HG02623 (cell line): Measurements from ENCODE around the gene CIDEA.

Source experiments
- ATAC-seq: cut with Tn5 transposase; IDR thresholded peaks from one replicate; pipeline ENCODE4 v1.9.1; 2021; ENCODE audit warnings: moderate library complexity; ENCODE audit not compliant: unreplicated experiment

The CIDEA gene

GRCh38 chr18:12262748-12263147 is 8.6 kb downstream of the CIDEA start:
- no peak for ATAC-seq

DNA sequence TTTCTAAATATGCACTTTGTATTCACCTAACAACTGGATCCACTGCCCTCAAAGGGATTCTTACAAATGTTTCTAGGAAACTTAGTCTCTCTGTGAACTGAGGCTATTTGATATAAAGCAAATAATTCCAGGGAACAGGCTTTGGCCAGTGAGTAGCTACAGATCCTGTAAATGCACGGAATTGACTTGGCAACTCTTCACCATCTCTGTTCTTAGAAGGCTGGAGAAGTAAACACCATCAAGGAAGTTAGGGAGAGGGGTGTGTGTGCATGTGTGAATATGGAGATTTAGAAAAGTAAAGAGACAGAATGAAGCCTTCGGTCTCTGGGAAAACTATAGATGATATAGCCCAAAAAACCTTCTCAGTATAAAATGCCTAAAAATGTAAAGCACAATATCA is 10.7 kb downstream of the CIDEA start:
- no peak for ATAC-seq

DNA sequence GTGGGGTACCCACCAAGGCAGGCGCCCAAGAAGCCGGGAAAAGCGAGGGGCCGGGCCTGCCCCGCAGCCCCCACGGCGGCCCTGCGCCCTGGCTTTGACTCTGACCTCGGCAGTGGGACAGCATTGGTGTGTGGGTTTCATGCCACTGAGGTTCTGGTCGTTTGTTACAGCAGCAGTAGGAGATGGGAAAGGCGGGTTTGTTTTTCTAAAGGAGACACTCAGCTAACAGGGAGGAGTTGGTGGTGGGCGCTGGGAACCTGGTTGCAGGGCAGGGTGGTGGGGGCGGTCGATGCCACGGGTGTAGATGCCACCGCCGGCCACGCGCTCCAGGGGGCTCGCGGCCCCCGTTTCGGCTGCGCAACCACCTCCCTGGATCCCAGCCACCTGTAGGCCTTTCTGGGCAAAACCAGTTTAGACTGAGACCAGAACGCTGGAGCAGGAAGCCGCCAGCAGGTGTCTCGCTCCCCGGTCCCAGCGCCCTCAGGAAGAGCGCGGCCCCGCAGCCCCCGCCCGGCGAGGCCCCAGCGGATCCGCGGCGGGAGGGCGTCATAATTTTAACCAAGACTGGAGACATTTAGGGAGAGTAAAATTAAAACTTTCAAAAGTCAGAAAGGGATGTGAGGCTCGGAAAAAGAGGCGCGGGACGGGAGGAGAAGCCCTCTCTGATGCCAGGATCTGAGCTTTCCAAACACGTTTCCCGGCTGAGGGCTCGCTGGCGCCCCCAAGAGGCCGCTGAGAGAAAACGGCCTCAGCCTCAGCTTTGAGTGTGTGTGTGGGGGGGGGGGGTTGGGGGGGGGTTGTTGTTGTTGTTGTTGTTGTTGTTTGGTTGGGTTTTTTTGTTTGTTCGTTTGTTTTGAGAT is 17.4 kb downstream of the CIDEA start:
- ATAC-seq: peak; percentile 87

DNA sequence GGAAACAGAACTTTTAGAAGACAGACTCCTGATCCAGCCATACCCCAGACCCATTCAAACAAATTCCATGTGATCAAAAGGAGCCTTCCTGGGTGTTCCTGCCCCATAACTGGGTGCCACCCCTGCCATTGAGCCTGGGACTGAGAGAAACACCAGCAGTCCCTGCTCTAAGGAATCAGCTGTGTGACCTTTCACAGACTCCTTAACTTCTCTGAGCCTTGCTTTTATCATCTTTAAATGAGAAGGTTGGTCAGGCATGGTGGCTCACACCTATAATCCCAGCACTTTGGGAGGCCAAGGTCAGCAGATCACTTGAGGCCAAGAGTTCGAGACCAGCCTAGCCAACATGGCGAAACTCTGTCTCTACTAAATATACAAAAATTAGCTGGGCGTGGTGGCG is 20.6 kb downstream of the CIDEA start:
- ATAC-seq: no peak

- no peak for ATAC-seq
Measured at GRCh38 chr18:12276736-12277554, 22.8 kb downstream of the CIDEA start.

DNA sequence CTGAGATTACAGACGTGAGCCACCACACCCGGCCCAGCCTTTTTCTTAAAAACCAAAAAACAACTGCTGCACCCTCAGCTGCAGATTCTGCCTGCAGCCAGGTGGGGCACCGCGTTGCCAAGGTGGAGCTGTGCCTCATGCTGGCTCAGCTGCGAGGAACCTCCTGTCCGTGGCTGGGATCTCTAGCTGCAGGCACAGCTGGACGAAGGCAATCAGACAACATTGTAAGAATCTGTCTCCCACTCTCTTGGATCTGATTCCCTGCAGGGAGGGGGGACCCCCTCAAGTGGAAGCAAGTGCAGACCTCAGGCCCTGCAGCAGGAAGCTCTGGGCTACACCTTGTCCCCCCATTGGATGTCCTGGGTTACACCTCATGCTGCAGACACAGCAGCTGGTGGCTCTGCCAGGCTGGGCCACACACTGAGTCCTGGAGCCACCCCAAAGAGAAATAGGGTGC is 24.1 kb downstream of the CIDEA start:
- ATAC-seq: no peak

GRCh38 chr18:12278741-12279682 is 24.9 kb downstream of the CIDEA start:
- ATAC-seq: no peak

- no peak for ATAC-seq
Measured at GRCh38 chr18:12279781-12280531, 25.8 kb downstream of the CIDEA start.

DNA sequence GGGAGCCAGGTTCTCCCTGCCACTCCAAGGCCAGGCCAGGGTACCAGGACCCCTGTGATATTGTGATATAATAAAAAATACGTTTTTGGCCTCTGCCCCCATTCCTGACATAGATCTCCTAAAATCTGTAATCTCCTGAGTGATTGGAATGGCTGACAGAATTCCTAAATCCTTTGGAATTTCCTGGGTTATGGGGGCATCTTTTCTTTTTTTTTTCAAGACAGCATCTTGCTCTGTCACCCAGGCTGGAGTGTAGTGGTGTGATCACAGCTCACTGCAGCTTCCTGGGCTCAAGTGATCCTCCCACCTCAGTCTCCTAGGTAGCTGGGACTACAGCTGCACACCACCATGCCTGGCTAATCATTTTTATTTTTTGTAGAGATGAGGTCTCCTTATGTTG is 27.7 kb downstream of the CIDEA start:
- ATAC-seq: no peak

DNA sequence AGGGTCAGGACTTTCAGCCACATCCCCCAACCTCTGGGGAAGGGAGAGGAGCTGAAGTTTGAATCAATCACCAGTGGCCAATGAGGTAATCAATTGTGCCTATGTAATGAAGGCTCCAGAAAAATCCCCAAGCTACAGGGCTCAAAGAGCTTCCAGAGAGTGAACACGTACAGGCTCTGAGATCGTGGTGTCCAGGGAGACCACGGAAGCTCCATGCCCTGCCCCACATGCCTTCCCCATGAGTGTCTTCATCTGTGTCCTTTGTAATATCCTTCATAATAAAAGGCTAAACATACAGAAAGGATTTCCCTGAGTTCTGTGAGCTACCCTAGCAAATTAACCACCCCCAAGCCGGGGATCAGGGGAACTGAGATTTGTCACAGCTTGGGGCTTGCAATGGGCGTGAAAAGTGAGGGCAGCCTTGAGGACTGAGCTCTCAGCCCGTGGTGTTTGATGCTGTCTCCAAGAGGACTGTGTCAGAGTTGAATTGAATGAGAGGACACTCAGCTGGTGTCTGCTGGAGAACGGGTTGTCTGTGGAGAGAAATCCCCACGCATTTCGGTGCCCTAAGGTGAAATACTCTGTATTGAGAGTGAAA is 28.4 kb downstream of the CIDEA start:
- no peak for ATAC-seq

- ATAC-seq: no peak
Measured at GRCh38 chr18:12283256-12283655, 29.1 kb downstream of the CIDEA start.

DNA sequence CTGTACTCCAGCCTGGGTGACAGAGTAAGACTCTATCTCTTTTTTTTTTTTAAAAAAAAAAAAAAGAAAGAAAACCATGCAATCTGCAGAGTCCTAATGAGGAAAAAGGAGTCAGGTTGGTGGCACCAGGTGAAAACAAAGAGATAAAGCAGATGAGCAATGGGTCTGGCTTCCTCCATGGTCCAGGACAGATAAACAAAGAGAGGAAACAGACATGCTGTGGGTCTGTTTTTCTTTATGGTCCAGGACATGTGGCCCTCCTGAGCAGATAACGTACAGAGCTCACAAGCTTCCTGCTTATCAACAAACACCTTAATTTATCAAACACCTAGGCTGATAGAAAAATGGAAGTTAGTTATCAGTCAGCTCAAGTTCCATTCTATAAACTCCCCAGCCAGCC is 29.5 kb downstream of the CIDEA start:
- no peak for ATAC-seq

DNA sequence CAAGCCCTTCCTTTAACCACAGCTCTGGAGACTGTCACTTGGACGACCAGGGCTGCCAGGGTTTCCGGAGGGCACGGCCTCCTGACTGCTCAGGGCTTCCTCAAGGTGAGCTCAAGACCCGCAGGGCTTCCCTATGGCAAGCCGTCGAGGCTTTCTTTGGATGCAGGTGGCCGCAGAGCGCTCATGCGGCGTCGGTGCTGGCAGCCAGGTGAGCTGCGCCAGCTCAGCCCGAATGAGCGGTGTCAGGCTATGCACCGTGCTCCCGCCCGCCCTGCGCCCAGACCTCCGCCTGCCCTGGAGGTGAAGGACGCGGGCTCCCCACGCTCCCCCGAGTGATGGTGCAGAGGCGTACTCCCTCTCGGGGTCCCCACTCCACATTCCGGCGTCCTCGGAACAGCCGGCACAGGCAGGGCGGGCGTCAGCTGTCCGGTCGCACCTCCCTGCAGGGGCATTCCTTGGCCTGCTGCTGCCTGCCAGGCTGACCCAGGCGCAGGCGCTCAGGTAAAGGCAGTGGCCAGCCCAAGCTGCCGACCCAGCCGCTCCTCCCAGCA is 33.0 kb downstream of the CIDEA start:
- no peak for ATAC-seq

DNA sequence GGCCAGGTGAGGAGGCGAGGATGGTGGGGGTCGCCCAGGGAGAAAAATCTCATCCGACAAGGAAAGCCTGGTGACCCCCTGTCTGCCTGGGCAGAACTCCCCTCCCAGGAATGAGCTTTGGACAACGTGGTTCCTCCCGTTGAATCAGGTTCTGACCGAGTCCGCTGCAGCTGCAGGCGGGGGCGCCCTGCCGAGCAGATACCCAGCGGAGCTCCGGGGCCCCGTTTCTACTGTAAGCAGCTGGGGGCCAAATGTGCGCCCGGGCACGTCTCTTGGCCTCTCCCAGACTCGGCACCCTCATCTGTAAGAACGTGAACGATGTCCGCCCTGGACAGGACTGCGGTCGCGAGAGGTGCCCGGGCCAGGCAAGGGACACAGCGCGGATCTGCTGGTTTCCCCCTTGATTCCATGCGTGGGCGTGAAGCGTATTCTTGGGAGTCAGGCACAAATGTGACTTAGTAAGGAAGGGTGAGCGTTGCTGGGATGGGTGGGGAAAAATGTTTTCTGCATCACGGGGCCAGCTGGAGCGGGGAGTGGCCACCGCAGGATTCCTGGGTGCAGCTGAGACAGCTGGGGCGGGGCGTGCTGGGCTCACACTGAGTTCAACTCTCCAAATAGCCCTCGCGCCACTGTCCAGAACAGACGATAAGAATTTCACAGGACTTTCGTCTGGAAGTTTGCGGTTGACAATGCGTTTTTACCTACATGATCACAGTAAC is 33.7 kb downstream of the CIDEA start:
- no peak for ATAC-seq

- no peak for ATAC-seq
Measured at GRCh38 chr18:12288403-12288755, 34.2 kb downstream of the CIDEA start.

GRCh38 chr18:12290086-12290485 is 35.9 kb downstream of the CIDEA start:
- no peak for ATAC-seq

- no peak for ATAC-seq
Measured at GRCh38 chr18:12291161-12291560, 37.0 kb downstream of the CIDEA start.

DNA sequence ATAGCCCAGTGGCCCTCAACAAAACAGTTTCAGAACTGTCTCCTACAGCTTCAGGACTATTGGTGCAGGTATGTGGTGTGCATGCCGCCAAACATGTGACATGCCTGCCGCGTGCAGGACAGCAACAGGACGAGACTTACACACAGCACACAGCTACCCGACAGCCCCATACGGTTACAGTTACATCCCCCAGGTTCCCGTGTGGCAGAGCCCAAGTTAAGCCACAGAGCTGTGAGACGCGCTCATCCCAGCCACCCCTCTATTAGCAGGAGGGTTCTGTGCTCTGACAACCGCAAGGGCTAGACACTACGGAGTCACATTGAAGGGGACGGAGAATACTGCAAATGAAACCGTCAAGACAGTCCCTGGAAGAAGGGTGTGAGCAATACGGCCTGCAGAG is 37.5 kb downstream of the CIDEA start:
- ATAC-seq: no peak

DNA sequence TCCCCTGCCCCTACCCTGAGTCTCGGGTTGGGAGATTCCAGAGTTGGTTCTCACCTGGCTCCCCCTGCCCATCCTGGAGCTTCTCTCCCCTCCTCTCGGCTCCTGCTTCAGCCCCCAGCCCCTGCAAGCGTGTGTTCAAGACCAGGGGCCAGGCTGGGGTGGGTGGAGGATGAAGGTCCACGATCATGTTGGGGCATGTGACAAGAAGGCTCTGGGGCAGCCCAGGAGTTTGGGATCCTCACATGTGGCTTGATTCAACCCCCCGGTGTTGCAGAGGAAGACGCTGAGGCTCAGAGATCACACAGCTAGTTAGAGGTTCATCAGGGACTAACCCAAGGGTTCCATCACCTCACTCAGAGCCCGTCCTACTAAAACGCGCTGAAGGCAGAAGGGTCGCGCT is 39.7 kb downstream of the CIDEA start:
- no peak for ATAC-seq
